IMR-90 (cell line): ENCODE data around the gene SLC7A9. TPM values are rescaled to one million over a fixed set of nuclear protein-coding genes. Genes with fewer than 3 reads are reported as not detected.

Experiments
- ATAC-seq: fragments of 200-7000 bp; cut with Tn5 transposase; 2 replicates; pipeline ENCODE4 v1.9.1; 2020; ENCODE audit warnings: low read depth, mild to moderate bottlenecking, moderate library complexity
- BruUV-seq: library from RNA; stranded (reverse); fragments of 400-500 nt; replicated peaks from 2 replicates; lab custom pipeline; 2021; lab: Mats Ljungman, UMichigan
- CTCF ChIA-PET: fragments of 300-600 bp; formaldehyde crosslinking; extraction: SDS; loops from one replicate; lab custom pipeline; 2021; ENCODE audit warnings: antibody characterized with exemption; lab: Yijun Ruan, JAX
- POLR2A ChIA-PET: fragments of 300-600 bp; sonication (Branson Sonifier 250); formaldehyde crosslinking; loops from one replicate; lab custom pipeline; 2022; ENCODE audit warnings: antibody characterized with exemption; ENCODE audit not compliant: unreplicated experiment; lab: Charles Lee
- DNase-seq: peaks from one replicate; pipeline ENCODE4 v3.0.0; 2013
- H2AFZ ChIP-seq: replicated peaks from 2 replicates; pipeline ENCODE3; 2013; ENCODE audit warnings: low read length, mild to moderate bottlenecking; ENCODE audit not compliant: poor library complexity
- H2AK5ac ChIP-seq: 2 replicates; pipeline ENCODE4 v1.6.1; 2013; ENCODE audit warnings: low read depth, low read length, inconsistent platforms
- H2AK9ac ChIP-seq: replicated peaks from 2 replicates; pipeline ENCODE3; 2013; ENCODE audit warnings: mild to moderate bottlenecking, low read depth, low read length, moderate library complexity; ENCODE audit not compliant: poor library complexity
- H2BK120ac ChIP-seq: 2 replicates; pipeline ENCODE4 v1.6.1; 2013; ENCODE audit warnings: low read depth, low read length, inconsistent platforms
- H2BK15ac ChIP-seq: 3 replicates; pipeline ENCODE4 v1.6.1; 2013; ENCODE audit warnings: low read depth, low read length, inconsistent platforms
- H2BK20ac ChIP-seq: 2 replicates; pipeline ENCODE4 v1.6.1; 2013; ENCODE audit warnings: low read depth, mild to moderate bottlenecking, inconsistent platforms, low read length, moderate library complexity
- H2BK5ac ChIP-seq: 2 replicates; pipeline ENCODE4 v1.6.1; 2013; ENCODE audit warnings: mild to moderate bottlenecking, low read depth, low read length, inconsistent platforms; ENCODE audit not compliant: poor library complexity, severe bottlenecking
- H3K14ac ChIP-seq: replicated peaks from 2 replicates; pipeline ENCODE4 v1.6.1; 2013; ENCODE audit warnings: low read depth, low read length, inconsistent platforms
- H3K18ac ChIP-seq: 2 replicates; pipeline ENCODE4 v1.6.1; 2013; ENCODE audit warnings: low read depth, low read length, control low read depth
- H3K23ac ChIP-seq: 2 replicates; pipeline ENCODE4 v1.6.1; 2013; ENCODE audit warnings: low read depth, low read length, inconsistent platforms
- H3K27ac ChIP-seq: 2 replicates; pipeline ENCODE4 v1.5.1; 2013; ENCODE audit warnings: mild to moderate bottlenecking, control low read depth, low read length; ENCODE audit not compliant: insufficient read depth
- H3K27me3 ChIP-seq: 2 replicates; pipeline ENCODE4 v1.6.1; 2013; ENCODE audit warnings: low read length; ENCODE audit not compliant: control insufficient read depth, insufficient read depth
- H3K36me3 ChIP-seq: 2 replicates; pipeline ENCODE4 v1.6.1; 2013; ENCODE audit warnings: low read length, mixed read lengths; ENCODE audit not compliant: control insufficient read depth, insufficient read depth
- H3K4ac ChIP-seq: 2 replicates; pipeline ENCODE4 v1.6.1; 2013; ENCODE audit warnings: low read depth, low read length, inconsistent platforms
- H3K4me1 ChIP-seq: 2 replicates; pipeline ENCODE4 v1.6.1; 2013; ENCODE audit warnings: low read length, mixed read lengths; ENCODE audit not compliant: control insufficient read depth, insufficient read depth
- H3K4me2 ChIP-seq: 2 replicates; pipeline ENCODE4 v1.6.1; 2013; ENCODE audit warnings: low read depth, mild to moderate bottlenecking, control low read depth, low read length, moderate library complexity
- H3K4me3 ChIP-seq: 2 replicates; pipeline ENCODE4 v1.5.1; 2013; ENCODE audit warnings: low read depth, mild to moderate bottlenecking, control low read depth, low read length, moderate library complexity; ENCODE audit not compliant: insufficient read depth
- H3K56ac ChIP-seq: 2 replicates; pipeline ENCODE4 v1.6.1; 2013; ENCODE audit warnings: low read length, inconsistent platforms; ENCODE audit not compliant: insufficient read depth; ENCODE audit errors: extremely low read depth
- H3K79me1 ChIP-seq, 2 experiments: 2 replicates each; pipeline ENCODE4 v1.6.1; 2013; ENCODE audit warnings: low read length in 2 of 2, inconsistent platforms in 1 of 2, low read depth in 1 of 2
- H3K9ac ChIP-seq: 2 replicates; pipeline ENCODE4 v1.6.1; 2013; ENCODE audit warnings: low read depth, low read length, control low read depth
- H3K9me1 ChIP-seq: 2 replicates; pipeline ENCODE4 v1.6.1; 2013; ENCODE audit warnings: low read length, inconsistent platforms; ENCODE audit not compliant: insufficient read depth
- H3K9me3 ChIP-seq: 2 replicates; pipeline ENCODE4 v1.6.1; 2013; ENCODE audit warnings: low read length; ENCODE audit not compliant: control insufficient read depth, insufficient read depth
- H4K20me1 ChIP-seq: 2 replicates; pipeline ENCODE4 v1.6.1; 2013; ENCODE audit warnings: low read length, inconsistent platforms; ENCODE audit not compliant: insufficient read depth
- H4K5ac ChIP-seq: 2 replicates; pipeline ENCODE4 v1.6.1; 2013; ENCODE audit warnings: mild to moderate bottlenecking, low read depth, low read length, control low read depth
- H4K8ac ChIP-seq, 2 experiments: 2 replicates each; pipeline ENCODE4 v1.6.1; 2013; ENCODE audit warnings: low read depth in 2 of 2, low read length in 2 of 2, control low read depth in 1 of 2, inconsistent platforms in 1 of 2
- H4K91ac ChIP-seq: 2 replicates; pipeline ENCODE4 v1.6.1; 2013; ENCODE audit warnings: low read depth, low read length, inconsistent platforms; ENCODE audit not compliant: insufficient read depth
- BHLHE40 ChIP-seq: fragments of 150-350 bp; IDR thresholded peaks from 2 replicates; pipeline ENCODE4 v1.6.1; 2016; ENCODE audit warnings: mild to moderate bottlenecking, low read depth, low read length
- CEBPB ChIP-seq: IDR thresholded peaks from 2 replicates; pipeline ENCODE4 v1.6.1; 2012; ENCODE audit warnings: low read depth, low read length, improper control_type of control experiment
- CHD1 ChIP-seq: IDR thresholded peaks from 2 replicates; pipeline ENCODE4 v1.6.1; 2012; ENCODE audit warnings: low read depth, low read length, improper control_type of control experiment
- CTCF ChIP-seq: conservative IDR thresholded peaks from 2 replicates; pipeline ENCODE4 v1.5.1; 2012; ENCODE audit warnings: mild to moderate bottlenecking, low read depth, low read length, improper control_type of control experiment
- ELK1 ChIP-seq: fragments of 150-350 bp; IDR thresholded peaks from 2 replicates; pipeline ENCODE4 v1.6.1; 2016; ENCODE audit warnings: low read depth, mild to moderate bottlenecking, low read length, moderate library complexity, borderline replicate concordance
- FOS ChIP-seq: fragments of 150-350 bp; IDR thresholded peaks from 2 replicates; pipeline ENCODE4 v1.6.1; 2016; ENCODE audit warnings: low read depth, low read length
- MAFK ChIP-seq: IDR thresholded peaks from 2 replicates; pipeline ENCODE4 v1.6.1; 2012; ENCODE audit warnings: low read depth, low read length, improper control_type of control experiment
- MAZ ChIP-seq: IDR thresholded peaks from 2 replicates; pipeline ENCODE4 v1.6.1; 2012; ENCODE audit warnings: low read depth, mild to moderate bottlenecking, low read length, improper control_type of control experiment, moderate library complexity, borderline replicate concordance
- MXI1 ChIP-seq: IDR thresholded peaks from 2 replicates; pipeline ENCODE4 v1.6.1; 2012; ENCODE audit warnings: low read depth, mild to moderate bottlenecking, low read length, moderate library complexity, borderline replicate concordance
- NFE2L2 ChIP-seq: fragments of 150-350 bp; IDR thresholded peaks from 2 replicates; pipeline ENCODE4 v1.6.1; 2016; ENCODE audit warnings: low read depth, mild to moderate bottlenecking, low read length
- POLR2A ChIP-seq: IDR thresholded peaks from 2 replicates; pipeline ENCODE4 v1.6.1; 2012; ENCODE audit warnings: mild to moderate bottlenecking, low read depth, low read length
- RAD21 ChIP-seq: IDR thresholded peaks from 2 replicates; pipeline ENCODE4 v1.6.1; 2012; ENCODE audit warnings: low read length, improper control_type of control experiment
- RFX5 ChIP-seq: IDR thresholded peaks from 2 replicates; pipeline ENCODE4 v1.8.0; 2012; ENCODE audit warnings: low read depth, mild to moderate bottlenecking, low read length, moderate library complexity
- SMC3 ChIP-seq: fragments of 150-350 bp; IDR thresholded peaks from 2 replicates; pipeline ENCODE4 v1.6.1; 2016; ENCODE audit warnings: low read depth, mild to moderate bottlenecking, antibody characterized with exemption, low read length, moderate library complexity
- USF2 ChIP-seq: fragments of 150-350 bp; IDR thresholded peaks from 2 replicates; pipeline ENCODE4 v1.6.1; 2017; ENCODE audit warnings: mild to moderate bottlenecking, antibody characterized with exemption, low read length, low read depth
- dilution Hi-C: fragments of 300-500 bp; cut with HindIII; formaldehyde crosslinking; loops from one replicate; pipeline ENCODE4 v1.14.3; 2018; ENCODE audit warnings: low sequenced_read_pairs; ENCODE audit not compliant: unreplicated experiment
- in situ Hi-C: fragments of 300-500 bp; cut with MboI; formaldehyde crosslinking; loops from 3 replicates; pipeline ENCODE4 v1.14.3; 2019; ENCODE audit warnings: low sequenced_read_pairs, inconsistent platforms, mixed read lengths
- intact Hi-C: fragments of 100-400 bp; cut with micrococcal nuclease; formaldehyde crosslinking; loops from 2 replicates; pipeline ENCODE4 v1.10.0; 2022
- polyA plus RNA-seq, 3 experiments: library from polyadenylated mRNA; depleted of rRNA; stranded (reverse); fragments of >200 nt; gene quantifications; 2 replicates each; pipeline ENCODE4 v1.2.3, GENCODE V29; 2012; ENCODE audit warnings: low replicate concordance in 1 of 3
- total RNA-seq: library from RNA; depleted of rRNA; stranded (reverse); fragments of >200 nt; gene quantifications from 2 replicates; pipeline ENCODE4 v1.2.3, GENCODE V29; 2012

The SLC7A9 gene
- total and polyA plus RNA-seq, 2 of the 4 experiments (the other 2 are of a cell fraction): not detected

- H3K14ac ChIP-seq: no peak overlapping the region
- ChIA-PET CTCF (no interaction called here), POLR2A (no interaction called here)
- no peaks in the 10 kb centered on the region for H3K9me1 ChIP-seq
- H3K27me3 ChIP-seq: peaks cover 5% of the 10 kb centered on the region; the same call in 1 of the 2 replicates
- no peak for TF ChIP-seq ELK1
- no peak for TF ChIP-seq RAD21
- no peak for TF ChIP-seq RFX5
- no peak for TF ChIP-seq NFE2L2
- TF ChIP-seq MAZ: no peak
- TF ChIP-seq POLR2A: no peak
- no peak for TF ChIP-seq MAFK
- no peak for TF ChIP-seq BHLHE40
- no peak for TF ChIP-seq CEBPB
- no peak for TF ChIP-seq USF2
- TF ChIP-seq CTCF: no peak
- TF ChIP-seq MXI1: no peak
- no peak for TF ChIP-seq FOS
- no peak for TF ChIP-seq SMC3
- no peak for TF ChIP-seq CHD1
- no peaks in the 10 kb centered on the region for H3K9me3 ChIP-seq
- no peak overlapping the region for H3K4ac ChIP-seq
- intact Hi-C loops (no loop called here), in situ Hi-C loops (no loop called here), dilution Hi-C loops (no loop called here)
- DNase-seq: no peak
- H2BK20ac ChIP-seq: no peak overlapping the region
- no peak overlapping the region for H3K23ac ChIP-seq
- H3K9ac ChIP-seq: no peak overlapping the region
- no peak overlapping the region for H4K91ac ChIP-seq
- no peaks in the 10 kb centered on the region for H3K79me1 ChIP-seq
- H3K36me3 ChIP-seq: no peaks in the 10 kb centered on the region
- H2AK5ac ChIP-seq: no peak overlapping the region
- H3K18ac ChIP-seq: no peak overlapping the region
- no peaks in the 10 kb centered on the region for H4K20me1 ChIP-seq
- H4K5ac ChIP-seq: no peak overlapping the region
- H4K8ac ChIP-seq: no peak overlapping the region
- no peak overlapping the region for H2BK15ac ChIP-seq
- no peak overlapping the region for H3K4me2 ChIP-seq
- H3K56ac ChIP-seq: no peak overlapping the region
- H3K27ac ChIP-seq: no peak overlapping the region
- H2BK120ac ChIP-seq: no peak overlapping the region
- H2BK5ac ChIP-seq: no peak overlapping the region
- H3K4me1 ChIP-seq: no peaks in the 10 kb centered on the region
- no peak for ATAC-seq
- H2AFZ ChIP-seq: no peak overlapping the region
- BruUV-seq: no TSS peak
- H2AK9ac ChIP-seq: no peak overlapping the region
- no peak overlapping the region for H3K4me3 ChIP-seq
Measured at GRCh38 chr19:32800191-32800590, 69.4 kb downstream of the SLC7A9 start.
